NK-92 treated with Interleukin-12 subunit alpha and Interleukin-12 subunit beta, amount 100 ng/mL, for 24 hours (cell line): ENCODE results near the gene SSBP1.

Experiments used
- DNase-seq: peaks from one replicate; lab custom pipeline; 2025; lab: John Stamatoyannopoulos, UW

Gene SSBP1

DNA sequence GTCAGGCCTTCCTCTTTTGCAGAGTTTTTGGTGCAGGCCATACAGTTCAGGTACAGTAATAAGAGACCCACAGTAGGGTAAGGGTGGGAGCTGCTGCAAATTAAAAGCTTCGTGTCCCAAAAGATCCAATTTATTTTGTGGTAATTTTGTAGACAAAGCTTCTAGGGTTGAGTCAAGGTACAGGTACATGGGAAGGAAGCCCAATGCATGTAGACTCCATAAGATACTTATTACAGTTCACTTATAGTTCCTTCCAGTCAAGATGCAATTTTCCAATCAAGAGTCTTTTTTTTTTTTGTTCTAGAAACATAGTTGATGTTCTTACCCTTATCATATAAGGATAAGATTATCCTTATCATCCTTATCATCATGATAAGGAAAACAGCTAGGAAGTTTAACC, 38.2 kb downstream of the SSBP1 start, which contains the start of gene TAS2R4:
Gene TAS2R4, plus strand, starts transcription at position 301 of the 400 bp plus-strand sequence. CDS start 1,815 bp downstream, outside the sequence.
- no peak for DNase-seq

DNA sequence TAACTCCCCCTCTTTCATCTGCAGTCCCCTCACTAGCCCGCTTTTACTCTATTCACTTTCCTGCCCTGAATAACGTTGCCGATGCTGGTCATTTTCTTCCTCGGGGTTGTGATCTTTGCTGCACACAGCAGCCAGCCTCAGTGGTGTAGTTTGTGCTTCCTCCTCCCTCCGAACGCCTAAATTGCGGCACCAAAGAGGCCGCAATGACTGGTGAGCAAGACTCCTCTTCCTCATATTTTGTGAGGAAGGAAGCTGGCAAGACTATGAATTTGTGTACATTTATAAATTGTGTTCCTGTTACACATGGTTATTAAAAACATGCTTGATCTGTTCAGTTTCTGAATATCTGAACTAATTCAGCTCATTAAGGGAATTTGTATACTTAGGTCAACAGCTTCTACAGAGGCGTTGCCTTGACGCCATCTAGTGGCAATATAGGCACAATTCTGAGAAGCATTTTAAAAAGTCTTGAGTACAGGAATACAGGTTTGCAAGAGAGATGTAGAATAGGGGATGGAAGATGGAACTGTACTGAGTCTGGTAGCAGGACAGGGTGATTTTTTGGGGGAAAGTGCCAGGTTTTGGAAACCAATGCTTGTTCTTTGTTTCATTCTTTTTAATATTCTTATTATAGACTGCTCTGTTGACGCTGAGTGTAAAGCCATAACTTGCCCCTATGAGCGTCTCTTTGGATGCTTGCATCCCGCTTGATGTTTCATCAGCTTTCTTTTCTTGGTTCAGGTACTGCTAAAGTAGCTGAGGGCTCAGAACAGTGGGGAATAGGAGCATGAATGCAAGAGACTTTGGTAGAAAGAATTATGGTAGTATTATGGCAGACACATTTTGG, 47.8 kb downstream of the SSBP1 start:
- DNase-seq: no peak

DNA sequence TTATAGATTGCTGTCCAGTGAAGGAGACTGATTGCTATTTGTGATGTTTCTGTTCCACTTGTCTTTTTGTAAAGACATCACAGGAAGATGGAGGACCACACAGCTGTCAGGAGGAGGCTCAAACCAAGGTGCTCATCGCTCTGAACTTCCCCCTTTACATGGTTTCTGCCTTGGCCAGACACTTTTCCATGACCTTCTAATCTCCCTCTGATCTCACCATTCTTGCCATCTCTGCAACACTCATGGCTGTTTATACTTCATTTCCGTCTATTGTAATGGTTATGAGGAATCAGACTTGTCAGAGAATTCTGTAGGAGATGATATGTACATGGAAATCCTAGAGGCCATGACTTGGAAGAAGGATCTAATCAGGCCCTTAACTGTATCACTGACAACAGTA, 50.1 kb downstream of the SSBP1 start:
- DNase-seq: no peak

DNA sequence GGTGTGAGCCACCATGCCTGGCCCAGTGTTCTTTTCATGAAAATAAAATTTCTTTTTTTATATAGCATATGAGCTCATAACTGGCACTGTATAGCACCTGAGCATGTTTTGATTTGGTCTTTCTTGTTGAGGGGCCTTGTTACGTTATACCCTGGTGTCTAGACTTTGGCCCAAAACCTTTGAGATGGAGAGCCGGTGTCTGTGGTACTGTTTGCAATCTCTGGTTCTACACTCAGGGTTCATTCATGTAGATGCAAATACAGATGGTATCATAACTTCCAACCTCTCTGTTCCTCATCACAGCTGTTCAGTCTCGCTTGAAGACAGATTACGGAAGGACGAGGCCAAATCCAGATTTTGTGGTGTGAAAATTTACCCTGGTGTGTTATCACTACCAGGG, 51.8 kb downstream of the SSBP1 start, which contains the start of gene TAS2R5:
Gene TAS2R5, plus strand, starts transcription at position 301 of the 400 bp plus-strand sequence. CDS start 145 bp downstream, outside the sequence.
- no peak for DNase-seq

DNA sequence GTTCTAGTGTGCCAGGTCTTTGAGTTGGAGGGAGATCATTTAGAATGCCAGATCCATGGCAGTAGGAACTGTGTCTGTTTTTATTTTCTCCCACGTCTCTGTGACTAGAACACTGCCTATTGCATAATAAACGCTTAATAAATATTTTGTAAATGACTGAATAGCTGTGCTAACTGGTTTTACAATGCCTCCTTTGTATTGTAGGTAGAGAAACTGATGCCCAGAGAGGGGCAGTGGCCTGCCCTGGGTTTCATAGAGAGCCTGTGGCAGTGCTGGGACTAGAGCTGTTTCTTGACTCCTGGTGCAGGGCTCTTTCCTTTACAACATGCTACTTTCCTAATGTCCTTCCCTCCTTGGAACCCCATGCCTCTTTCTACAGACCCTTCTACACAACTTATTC, 54.4 kb downstream of the SSBP1 start:
- no peak for DNase-seq
